Measurements from ENCODE around the gene SART3. TPM values are rescaled to one million over a fixed set of nuclear protein-coding genes. Genes with fewer than 3 reads are reported as not detected.

Gene SART3
- total RNA-seq, 1 experiment from 2014 or later, result 89.4 TPM

- H3K23me2 ChIP-seq (ENCODE audit: insufficient read length, low read depth, low read length, poor library complexity, severe bottlenecking), result peaks cover 18% of the 10 kb centered on the region
- no peak overlapping the region for H3K18ac ChIP-seq (ENCODE audit: insufficient read length, low read depth, low read length)
- H2BK12ac ChIP-seq (ENCODE audit: insufficient read length, low read depth, low read length), result no peak overlapping the region
- H4K91ac ChIP-seq (ENCODE audit: insufficient read length, low read depth, low read length), result no peak overlapping the region
- H3K36me3 Mint-ChIP-seq (ENCODE audit: insufficient read depth in 1 of 3, low read depth in 3 of 3), result peaks cover 16 to 62% (median 61%) of the 10 kb centered on the region in 3 experiments; a peak in 6 of 7 replicates
- no peak overlapping the region for H3K23ac ChIP-seq (ENCODE audit: insufficient read length, low read depth, low read length)
- H3K27ac Mint-ChIP-seq, result no peak overlapping the region
- DNase-seq, result no peak
- H4K8ac ChIP-seq (replicated peaks; ENCODE audit: insufficient read length, low read depth, low read length), result no peak overlapping the region
- H2BK20ac ChIP-seq (ENCODE audit: low read depth, low read length, poor library complexity, severe bottlenecking), result no peak overlapping the region
- H2BK15ac ChIP-seq (ENCODE audit: low read depth, low read length), result no peak overlapping the region
- H2BK120ac ChIP-seq (ENCODE audit: low read depth, low read length, poor library complexity, severe bottlenecking), result no peak overlapping the region
- H3K79me2 ChIP-seq (ENCODE audit: insufficient read depth, low read length), result peaks cover 21% of the 10 kb centered on the region
- peak; percentile 12; the same call in 1 of the 3 replicates for TF ChIP-seq CTCF (conservative IDR thresholded peaks at IDR 0.05)
- no peak overlapping the region for H2AK5ac ChIP-seq (ENCODE audit: insufficient read length, low read length)
- H2BK5ac ChIP-seq (ENCODE audit: insufficient read length, low read length), result no peak overlapping the region
- H3T11ph ChIP-seq (ENCODE audit: low read length), result no peak overlapping the region
- H3K27ac ChIP-seq (ENCODE audit: insufficient read length, low read depth, low read length), result no peak overlapping the region
- H3K9me3 Mint-ChIP-seq, result peaks cover 0 to 3% of the 10 kb centered on the region in 2 experiments; a peak in 2 of 5 replicates
- no peaks in the 10 kb centered on the region for H3K27me3 ChIP-seq (ENCODE audit: insufficient read depth, low read length)
- no peak overlapping the region for H4K5ac ChIP-seq (ENCODE audit: insufficient read length, low read depth, low read length)
- no peak overlapping the region for H3K56ac ChIP-seq (ENCODE audit: insufficient read length, low read depth, low read length)
- H4K20me1 ChIP-seq (ENCODE audit: control insufficient read depth, insufficient read depth, insufficient read length), result no peaks in the 10 kb centered on the region
- no peaks in the 10 kb centered on the region for H3K79me1 ChIP-seq (ENCODE audit: insufficient read depth, low read depth, low read length, poor library complexity, severe bottlenecking)
- H3K4ac ChIP-seq (ENCODE audit: low read depth, low read length), result no peak overlapping the region
- H3K4me1 Mint-ChIP-seq, result peaks cover 22% of the 10 kb centered on the region in 2 experiments
- peak overlapping the region in 1 of 2 experiments; percentile 100; a peak in 3 of 5 replicates for H3K4me3 Mint-ChIP-seq
- no peak overlapping the region for H3K9ac ChIP-seq (ENCODE audit: extremely low read depth, insufficient read length, low read length)
- H3K4me1 ChIP-seq (ENCODE audit: insufficient read depth, low read length), result peaks cover 2% of the 10 kb centered on the region; the same call in 1 of the 2 replicates
- H3K14ac ChIP-seq (ENCODE audit: insufficient read depth, low read length), result no peak overlapping the region
- WGBS (ENCODE audit: extremely low coverage, insufficient read length, low lambda C conversion rate), result no CpG with 5 or more reads among the region's 1 CpG
- H3K27me3 Mint-ChIP-seq (ENCODE audit: low read depth), result no peaks in the 10 kb centered on the region
- H2AFZ ChIP-seq (ENCODE audit: low read length), result no peak overlapping the region
- no peaks in the 10 kb centered on the region for H3K9me3 ChIP-seq (ENCODE audit: control insufficient read depth, low read depth, low read length)
- peak overlapping the region; percentile 96 for H3K4me2 ChIP-seq (ENCODE audit: insufficient read depth, insufficient read length, low read length)
Measured at GRCh38 chr12:108563804-108564151, 2.8 kb upstream of the SART3 start.

Measured in H9 (cell line).